ENCODE measurements around the gene RCN1. TPM values are rescaled to one million over a fixed set of nuclear protein-coding genes. Genes with fewer than 3 reads are reported as not detected.
"Not testable (repeated sequence)": the region's sequence is repeated elsewhere in the genome, so short reads cannot be mapped to it uniquely, and the experiment has no call there.

The RCN1 gene
- total RNA-seq = 10 to 100 TPM; 16.3 to 21.0 TPM

GRCh38 chr11:32090545-32091370 is at the start of gene RCN1:
RCN1 (plus strand) TSS chr11:32091074; CDS start chr11:32091197, 123 bp downstream.
- peaks cover 18% of the 10 kb centered on the region for H3K27me3 Mint-ChIP-seq
- H3K4me1 Mint-ChIP-seq = peaks cover 34% of the 10 kb centered on the region
- H3K27ac Mint-ChIP-seq = peak within 1 kb of the TSS; percentile 80
- POLR2A ChIA-PET = interaction anchor here (0.6 to 0.9 kb wide), 3 partner anchors 13 to 1764 kb away, joined by 3 read pairs; partner anchors contain the start of gene EIF3M
- H3K9me3 Mint-ChIP-seq = no peaks in the 10 kb centered on the region
- CTCF ChIA-PET = no interaction called here
- H3K36me3 Mint-ChIP-seq (ENCODE audit: low read depth) = peaks cover 8% of the 10 kb centered on the region
- peak within 1 kb of the TSS; percentile 80 for H3K4me3 Mint-ChIP-seq
- peak; percentile 43 for DNase-seq

DNA sequence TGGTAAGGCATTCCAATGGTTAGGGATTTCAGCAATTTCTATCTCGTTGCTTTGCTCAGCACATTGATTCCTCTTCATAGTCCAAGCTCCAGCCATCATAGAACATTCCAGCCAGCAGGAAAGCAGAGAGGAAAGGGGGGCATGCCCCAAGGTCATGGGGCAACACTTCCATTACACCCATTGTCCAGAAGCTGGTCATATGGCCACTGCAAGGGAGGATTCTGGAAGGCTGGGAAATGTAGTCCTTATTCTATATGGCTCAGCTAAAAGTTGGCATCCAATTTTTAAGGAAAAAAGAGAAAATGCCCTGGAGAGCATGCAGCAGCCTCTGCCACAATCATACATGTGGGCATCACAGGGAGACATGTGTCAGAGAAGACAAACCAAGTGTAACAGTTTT is 47.1 kb upstream of the RCN1 start:
- no peak overlapping the region for H3K4me3 Mint-ChIP-seq
- no peak overlapping the region for H3K27ac Mint-ChIP-seq
- no peak for DNase-seq
- no peaks in the 10 kb centered on the region for H3K4me1 Mint-ChIP-seq
- ChIA-PET CTCF (no interaction called here), POLR2A (no interaction called here)
- H3K36me3 Mint-ChIP-seq (ENCODE audit: low read depth) = no peaks in the 10 kb centered on the region
- no peaks in the 10 kb centered on the region for H3K9me3 Mint-ChIP-seq
- H3K27me3 Mint-ChIP-seq = peaks cover 32% of the 10 kb centered on the region

DNA sequence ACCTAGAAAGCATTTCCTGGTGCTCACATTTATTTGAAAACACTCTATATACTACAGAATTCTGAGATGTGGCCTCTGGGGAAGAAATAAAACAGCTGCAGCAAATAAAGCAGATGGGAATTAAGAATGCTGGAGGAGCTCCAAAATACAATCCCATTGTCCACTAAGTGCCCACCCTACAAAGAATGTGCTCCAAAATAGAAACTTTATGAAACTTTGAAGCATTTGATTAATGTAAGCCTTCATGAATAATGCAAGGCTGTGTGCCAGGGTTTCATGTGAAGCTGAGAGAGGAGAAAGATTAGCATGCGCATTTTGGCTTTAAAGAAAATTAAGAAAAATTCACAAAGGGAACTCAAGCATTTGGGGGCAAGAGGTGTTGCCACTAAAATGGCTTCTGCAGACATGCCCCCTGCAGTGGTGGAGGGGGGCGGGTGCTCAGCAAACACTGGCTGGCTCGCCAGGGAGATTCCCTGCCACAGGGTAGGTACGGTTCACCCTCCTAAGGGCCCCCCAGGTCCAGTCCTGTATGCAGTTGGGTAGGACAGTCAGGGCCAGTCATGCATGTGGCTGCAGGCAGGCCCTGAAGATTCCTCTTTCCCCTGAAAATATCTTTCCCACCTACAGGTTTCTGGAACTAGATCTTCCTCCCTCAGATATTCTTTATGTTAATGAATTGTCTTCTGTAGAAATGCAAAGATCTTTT is 46.6 kb upstream of the RCN1 start:
- H3K27ac Mint-ChIP-seq = no peak overlapping the region
- ChIA-PET POLR2A (no interaction called here), CTCF (interaction anchor here (1.0 kb wide), 1 partner anchor 132 kb away, joined by 6 read pairs; no protein-coding TSS in a partner anchor)
- H3K36me3 Mint-ChIP-seq (ENCODE audit: low read depth) = no peaks in the 10 kb centered on the region
- no peak overlapping the region for H3K4me3 Mint-ChIP-seq
- no peaks in the 10 kb centered on the region for H3K9me3 Mint-ChIP-seq
- DNase-seq = no peak
- peaks cover 32% of the 10 kb centered on the region for H3K27me3 Mint-ChIP-seq
- H3K4me1 Mint-ChIP-seq = no peaks in the 10 kb centered on the region

DNA sequence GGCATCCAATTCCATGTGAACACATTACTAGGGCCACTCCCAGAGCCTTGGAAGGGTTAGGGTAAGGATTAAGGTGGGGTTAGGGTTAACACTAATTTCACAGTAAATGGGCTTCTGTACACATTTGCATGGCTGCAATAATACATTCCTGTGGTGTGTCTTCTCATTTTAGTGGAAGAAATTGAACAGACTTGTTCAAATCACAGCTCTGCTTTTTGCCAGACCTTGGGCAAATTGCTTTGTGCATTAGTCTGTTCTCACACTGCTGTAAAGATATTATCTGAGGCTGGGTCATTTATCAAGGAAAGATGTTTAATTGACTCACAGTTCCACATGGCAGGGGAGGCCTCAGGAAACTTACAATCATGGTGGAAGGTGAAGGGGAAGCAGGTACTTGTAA is 45.4 kb upstream of the RCN1 start:
- no peaks in the 10 kb centered on the region for H3K36me3 Mint-ChIP-seq (ENCODE audit: low read depth)
- H3K9me3 Mint-ChIP-seq = no peaks in the 10 kb centered on the region
- ChIA-PET POLR2A (no interaction called here), CTCF (interaction anchor here (1.0 kb wide), 1 partner anchor 131 kb away, joined by 6 read pairs; no protein-coding TSS in a partner anchor)
- no peak overlapping the region for H3K4me3 Mint-ChIP-seq
- H3K4me1 Mint-ChIP-seq = no peaks in the 10 kb centered on the region
- DNase-seq = no peak
- peaks cover 26% of the 10 kb centered on the region for H3K27me3 Mint-ChIP-seq
- no peak overlapping the region for H3K27ac Mint-ChIP-seq

GRCh38 chr11:32050264-32050663 is 40.6 kb upstream of the RCN1 start:
- H3K4me1 Mint-ChIP-seq = no peaks in the 10 kb centered on the region
- DNase-seq = no peak
- no peak overlapping the region for H3K4me3 Mint-ChIP-seq
- ChIA-PET POLR2A (no interaction called here), CTCF (interaction anchor here (0.6 to 4.9 kb wide), 3 partner anchors 17 to 647 kb away, joined by 3 to 74 read pairs (median 3); no protein-coding TSS in a partner anchor)
- no peaks in the 10 kb centered on the region for H3K9me3 Mint-ChIP-seq
- H3K27me3 Mint-ChIP-seq = peaks cover 40% of the 10 kb centered on the region
- H3K36me3 Mint-ChIP-seq (ENCODE audit: low read depth) = no peaks in the 10 kb centered on the region
- no peak overlapping the region for H3K27ac Mint-ChIP-seq

- Mint-ChIP-seq H3K27me3 (peaks cover 29% of the 10 kb centered on the region), H3K4me3 (no peak overlapping the region), H3K9me3 (no peaks in the 10 kb centered on the region), H3K27ac (no peak overlapping the region), H3K4me1 (no peaks in the 10 kb centered on the region), H3K36me3 (ENCODE audit: low read depth) (no peaks in the 10 kb centered on the region)
- ChIA-PET CTCF (interaction anchor here (0.6 to 4.9 kb wide), 15 partner anchors 11 to 271 kb away, joined by 3 to 74 read pairs (median 3); no protein-coding TSS in a partner anchor), POLR2A (no interaction called here)
- DNase-seq = peak; percentile 49
These were observed 38.7 kb upstream of the RCN1 start for GRCh38 chr11:32052215-32052614.

GRCh38 chr11:32053151-32053888 is 37.6 kb upstream of the RCN1 start:
- ChIA-PET CTCF (interaction anchor here (0.7 to 4.9 kb wide), 4 partner anchors 68 to 313 kb away, joined by 3 to 74 read pairs (median 6); no protein-coding TSS in a partner anchor), POLR2A (no interaction called here)
- Mint-ChIP-seq H3K27ac (no peak overlapping the region), H3K4me3 (no peak overlapping the region), H3K27me3 (peaks cover 35% of the 10 kb centered on the region), H3K36me3 (ENCODE audit: low read depth) (no peaks in the 10 kb centered on the region), H3K9me3 (no peaks in the 10 kb centered on the region), H3K4me1 (no peaks in the 10 kb centered on the region)
- no peak for DNase-seq

DNA sequence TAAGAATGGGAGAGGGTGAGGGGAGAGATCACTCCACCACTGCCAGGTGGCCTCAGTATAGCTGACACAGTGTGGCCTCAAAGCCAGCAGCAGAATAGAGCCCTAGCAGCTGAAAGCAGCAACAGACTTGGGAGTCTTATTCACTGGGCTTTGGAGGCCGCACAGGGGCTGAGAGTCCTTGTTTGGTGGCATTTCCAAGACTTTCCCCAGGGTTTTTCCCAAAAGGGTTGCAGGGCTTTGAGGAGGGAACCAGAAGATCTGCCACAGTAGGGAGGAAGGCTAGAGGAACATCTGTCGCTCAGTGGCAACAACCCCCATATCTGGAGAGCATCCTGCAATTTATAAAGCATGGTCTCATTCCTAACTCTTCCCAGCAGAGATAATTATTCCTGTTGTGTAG is 35.0 kb upstream of the RCN1 start:
- H3K4me1 Mint-ChIP-seq = no peaks in the 10 kb centered on the region
- no peak overlapping the region for H3K4me3 Mint-ChIP-seq
- H3K9me3 Mint-ChIP-seq = no peaks in the 10 kb centered on the region
- DNase-seq = no peak
- H3K27ac Mint-ChIP-seq = no peak overlapping the region
- H3K36me3 Mint-ChIP-seq (ENCODE audit: low read depth) = no peaks in the 10 kb centered on the region
- ChIA-PET POLR2A (interaction anchor here (0.6 kb wide), 1 partner anchor 10 kb away, joined by 3 read pairs; no protein-coding TSS in a partner anchor), CTCF (no interaction called here)
- peaks cover 37% of the 10 kb centered on the region for H3K27me3 Mint-ChIP-seq

- CTCF ChIA-PET = no interaction called here
These were observed 34.4 kb upstream of the RCN1 start for GRCh38 chr11:32056438-32056837.

GRCh38 chr11:32059686-32060462 is 31.0 kb upstream of the RCN1 start:
- DNase-seq = no peak
- Mint-ChIP-seq H3K36me3 (ENCODE audit: low read depth) (no peaks in the 10 kb centered on the region), H3K27ac (no peak overlapping the region), H3K4me3 (no peak overlapping the region), H3K4me1 (no peaks in the 10 kb centered on the region), H3K9me3 (no peaks in the 10 kb centered on the region), H3K27me3 (peaks cover 26% of the 10 kb centered on the region)
- POLR2A ChIA-PET = no interaction called here
- CTCF ChIA-PET = no interaction called here

More at GRCh38 chr11:32056438-32056837, 34.4 kb upstream of the RCN1 start:
- Mint-ChIP-seq H3K9me3 (no peaks in the 10 kb centered on the region), H3K27ac (no peak overlapping the region), H3K4me3 (no peak overlapping the region), H3K36me3 (ENCODE audit: low read depth) (no peaks in the 10 kb centered on the region), H3K27me3 (peaks cover 36% of the 10 kb centered on the region), H3K4me1 (no peaks in the 10 kb centered on the region)
- POLR2A ChIA-PET = no interaction called here
- no peak for DNase-seq

GRCh38 chr11:32062540-32062939 is 28.3 kb upstream of the RCN1 start:
- H3K4me3 Mint-ChIP-seq = no peak overlapping the region
- H3K36me3 Mint-ChIP-seq (ENCODE audit: low read depth) = no peaks in the 10 kb centered on the region
- H3K9me3 Mint-ChIP-seq = no peaks in the 10 kb centered on the region
- no peak overlapping the region for H3K27ac Mint-ChIP-seq
- POLR2A ChIA-PET = no interaction called here
- peaks cover 44% of the 10 kb centered on the region for H3K27me3 Mint-ChIP-seq
- CTCF ChIA-PET = interaction anchor here (1.0 kb wide), 1 partner anchor 11 kb away, joined by 3 read pairs; no protein-coding TSS in a partner anchor
- no peaks in the 10 kb centered on the region for H3K4me1 Mint-ChIP-seq
- no peak for DNase-seq

- H3K4me3 Mint-ChIP-seq; H3K27ac Mint-ChIP-seq; POLR2A ChIA-PET; H3K4me1 Mint-ChIP-seq; H3K36me3 Mint-ChIP-seq (ENCODE audit: low read depth); H3K9me3 Mint-ChIP-seq; DNase-seq: not testable (repeated sequence)
- H3K27me3 Mint-ChIP-seq = peaks cover 44% of the 10 kb centered on the region
- CTCF ChIA-PET = interaction anchor here (1.0 kb wide), 1 partner anchor 11 kb away, joined by 3 read pairs; no protein-coding TSS in a partner anchor
These were observed 27.8 kb upstream of the RCN1 start for GRCh38 chr11:32063031-32063430.
